Measurements from ENCODE around the gene AP1S3.

DNA sequence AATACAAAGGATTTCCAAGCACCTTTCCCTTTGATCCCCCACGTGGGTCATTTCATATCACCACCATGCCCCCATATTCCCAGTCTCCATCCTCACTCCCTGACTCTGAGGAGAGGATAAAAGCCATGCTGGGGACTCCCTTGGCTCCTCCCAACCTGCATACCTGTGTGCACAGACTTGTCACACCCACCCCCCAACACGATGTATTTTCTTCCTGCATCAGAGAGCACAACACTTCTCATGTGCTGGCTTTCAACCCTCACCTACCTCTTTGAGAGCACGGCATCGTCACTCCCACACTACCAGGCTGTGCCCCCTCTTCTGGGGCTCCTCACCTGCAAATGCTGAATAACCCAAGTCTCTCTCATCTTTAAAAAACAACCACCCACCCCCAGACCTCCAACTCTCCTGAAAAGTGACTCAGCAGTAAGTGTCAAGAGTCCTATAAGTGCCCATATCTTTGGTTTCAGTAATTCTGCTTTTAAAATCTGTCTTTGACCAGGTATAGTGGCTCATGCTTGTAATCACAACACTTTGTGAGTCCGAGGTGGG, 53.1 kb downstream of the AP1S3 start:
- TF ChIP-seq, protein P1, sequence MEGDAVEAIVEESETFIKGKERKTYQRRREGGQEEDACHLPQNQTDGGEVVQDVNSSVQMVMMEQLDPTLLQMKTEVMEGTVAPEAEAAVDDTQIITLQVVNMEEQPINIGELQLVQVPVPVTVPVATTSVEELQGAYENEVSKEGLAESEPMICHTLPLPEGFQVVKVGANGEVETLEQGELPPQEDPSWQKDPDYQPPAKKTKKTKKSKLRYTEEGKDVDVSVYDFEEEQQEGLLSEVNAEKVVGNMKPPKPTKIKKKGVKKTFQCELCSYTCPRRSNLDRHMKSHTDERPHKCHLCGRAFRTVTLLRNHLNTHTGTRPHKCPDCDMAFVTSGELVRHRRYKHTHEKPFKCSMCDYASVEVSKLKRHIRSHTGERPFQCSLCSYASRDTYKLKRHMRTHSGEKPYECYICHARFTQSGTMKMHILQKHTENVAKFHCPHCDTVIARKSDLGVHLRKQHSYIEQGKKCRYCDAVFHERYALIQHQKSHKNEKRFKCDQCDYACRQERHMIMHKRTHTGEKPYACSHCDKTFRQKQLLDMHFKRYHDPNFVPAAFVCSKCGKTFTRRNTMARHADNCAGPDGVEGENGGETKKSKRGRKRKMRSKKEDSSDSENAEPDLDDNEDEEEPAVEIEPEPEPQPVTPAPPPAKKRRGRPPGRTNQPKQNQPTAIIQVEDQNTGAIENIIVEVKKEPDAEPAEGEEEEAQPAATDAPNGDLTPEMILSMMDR (IDR thresholded peaks at IDR 0.05): no peak
- TF ChIP-seq ZNF423 (CRISPR knock-in tag; IDR thresholded peaks at IDR 0.05): no peak
- TF ChIP-seq, protein P2, sequence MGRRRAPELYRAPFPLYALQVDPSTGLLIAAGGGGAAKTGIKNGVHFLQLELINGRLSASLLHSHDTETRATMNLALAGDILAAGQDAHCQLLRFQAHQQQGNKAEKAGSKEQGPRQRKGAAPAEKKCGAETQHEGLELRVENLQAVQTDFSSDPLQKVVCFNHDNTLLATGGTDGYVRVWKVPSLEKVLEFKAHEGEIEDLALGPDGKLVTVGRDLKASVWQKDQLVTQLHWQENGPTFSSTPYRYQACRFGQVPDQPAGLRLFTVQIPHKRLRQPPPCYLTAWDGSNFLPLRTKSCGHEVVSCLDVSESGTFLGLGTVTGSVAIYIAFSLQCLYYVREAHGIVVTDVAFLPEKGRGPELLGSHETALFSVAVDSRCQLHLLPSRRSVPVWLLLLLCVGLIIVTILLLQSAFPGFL (CRISPR knock-in tag; IDR thresholded peaks at IDR 0.05; ENCODE audit: borderline replicate concordance): no peak
- TF ChIP-seq SP1 (CRISPR knock-in tag; conservative IDR thresholded peaks at IDR 0.05): no peak
